NB4 (cell line): ENCODE results near the gene KIF23.

Experiments
- CTCF ChIP-seq: IDR thresholded peaks from one replicate; pipeline ENCODE4 v1.5.1; 2012; ENCODE audit warnings: low read depth, low read length
- MYC ChIP-seq: IDR thresholded peaks from 2 replicates; pipeline ENCODE4 v1.6.1; 2011; ENCODE audit warnings: low read depth, low read length
- POLR2A ChIP-seq: IDR thresholded peaks from 2 replicates; pipeline ENCODE4 v1.6.1; 2011; ENCODE audit warnings: mild to moderate bottlenecking; ENCODE audit not compliant: insufficient read length; ENCODE audit errors: extremely low read depth
- TF ChIP-seq, protein P1 (sequence below): IDR thresholded peaks from 2 replicates; pipeline ENCODE4 v1.6.1; 2011; ENCODE audit warnings: low read depth, low read length

DNA sequence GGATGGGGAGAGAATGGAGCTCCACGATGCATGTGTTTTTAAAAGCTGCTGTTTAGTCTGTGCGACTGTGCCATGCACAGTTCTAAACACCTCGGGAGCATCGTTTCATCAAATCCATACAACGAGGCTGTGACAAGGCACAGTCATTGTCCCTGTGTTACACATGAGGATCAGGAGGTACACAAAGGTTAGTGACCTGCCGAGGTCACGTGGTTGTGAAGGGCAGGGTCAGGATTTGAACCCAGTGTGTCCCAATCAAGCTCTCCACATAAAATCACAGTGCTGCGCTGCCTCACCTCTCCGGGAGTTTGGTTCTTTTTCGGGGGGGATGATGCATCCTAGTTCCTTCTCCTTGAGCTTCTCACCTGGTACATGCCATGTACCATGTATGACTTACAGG lies 18.7 kb upstream of the KIF23 start:
- TF ChIP-seq CTCF (no peak), POLR2A (no peak), MYC (no peak)
- TF ChIP-seq, protein P1, sequence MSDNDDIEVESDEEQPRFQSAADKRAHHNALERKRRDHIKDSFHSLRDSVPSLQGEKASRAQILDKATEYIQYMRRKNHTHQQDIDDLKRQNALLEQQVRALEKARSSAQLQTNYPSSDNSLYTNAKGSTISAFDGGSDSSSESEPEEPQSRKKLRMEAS = no peak
